GM18499 (cell line): Measurements from ENCODE around the gene ERICH4.
"Not testable (repeated sequence)": the region's sequence is repeated elsewhere in the genome, so short reads cannot be mapped to it uniquely, and the experiment has no call there.

ENCODE experiments used
- ATAC-seq: cut with Tn5 transposase; IDR thresholded peaks from one replicate; pipeline ENCODE4 v1.9.1; 2021; ENCODE audit warnings: moderate number of reproducible peaks; ENCODE audit not compliant: insufficient read depth, unreplicated experiment

Gene ERICH4

DNA sequence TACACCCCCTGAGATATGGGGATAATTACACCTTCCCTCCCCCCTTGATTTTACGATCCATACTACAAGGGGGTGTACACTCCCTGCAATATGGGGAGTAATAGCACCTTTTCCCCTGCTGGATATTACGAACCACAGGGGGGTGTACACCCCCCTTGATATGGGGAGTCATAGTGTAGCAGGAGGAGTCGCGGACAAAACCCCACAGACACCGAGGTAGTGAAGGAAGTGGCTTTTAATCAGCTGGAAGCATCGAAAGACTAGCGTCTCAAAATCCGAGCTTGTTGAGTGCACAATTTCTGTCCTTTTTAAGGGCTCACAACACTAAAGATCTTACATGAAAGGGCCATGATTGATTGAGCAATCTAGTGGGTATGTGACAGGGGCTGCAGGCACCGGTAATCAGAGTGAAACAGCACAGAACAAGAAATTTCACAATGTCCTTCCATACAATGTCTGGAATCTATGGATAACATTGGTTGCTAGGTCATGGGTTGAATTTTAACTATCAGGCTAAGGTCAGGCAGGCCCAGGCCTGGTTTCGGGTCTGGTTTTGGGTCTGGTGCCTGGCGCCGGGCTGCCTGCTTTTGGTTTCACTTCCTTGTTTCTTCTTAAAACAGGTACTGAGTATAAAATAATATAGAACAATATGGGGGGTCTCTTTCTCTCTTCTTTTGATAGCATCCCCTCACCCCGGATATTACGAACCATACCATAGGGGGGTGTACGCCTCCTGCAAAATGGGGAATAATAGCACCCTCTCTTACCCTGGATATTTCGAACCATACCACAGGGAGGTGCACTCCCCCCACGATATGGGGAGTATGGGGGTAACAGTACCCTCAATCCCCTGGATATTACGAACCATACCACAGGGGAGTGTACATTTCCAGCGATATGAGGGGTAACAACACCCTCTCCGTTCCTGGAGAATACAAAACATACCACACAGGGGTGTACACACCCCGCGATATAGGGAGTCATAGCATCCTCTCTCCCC is 20.6 kb downstream of the ERICH4 start:
- not testable (repeated sequence) for ATAC-seq

DNA sequence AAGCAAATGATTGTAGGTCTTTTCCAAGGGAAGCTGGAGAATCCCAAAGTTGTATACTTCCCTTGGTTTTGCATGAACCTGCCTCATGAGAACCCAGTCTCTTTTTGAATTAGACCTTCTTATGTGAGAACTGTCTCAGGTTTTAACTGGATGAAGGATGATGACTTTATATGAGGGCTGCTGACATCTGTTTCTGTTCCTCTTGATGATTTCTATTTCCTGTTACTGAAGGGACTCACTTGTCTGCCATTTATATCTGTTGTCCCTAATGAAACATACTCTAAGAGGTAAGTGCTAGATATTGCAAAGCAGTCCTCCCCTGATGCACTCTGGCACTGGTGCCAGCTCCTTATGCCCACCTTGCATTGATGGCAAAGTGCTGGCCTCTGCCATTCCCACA is 33.6 kb downstream of the ERICH4 start:
- no peak for ATAC-seq

DNA sequence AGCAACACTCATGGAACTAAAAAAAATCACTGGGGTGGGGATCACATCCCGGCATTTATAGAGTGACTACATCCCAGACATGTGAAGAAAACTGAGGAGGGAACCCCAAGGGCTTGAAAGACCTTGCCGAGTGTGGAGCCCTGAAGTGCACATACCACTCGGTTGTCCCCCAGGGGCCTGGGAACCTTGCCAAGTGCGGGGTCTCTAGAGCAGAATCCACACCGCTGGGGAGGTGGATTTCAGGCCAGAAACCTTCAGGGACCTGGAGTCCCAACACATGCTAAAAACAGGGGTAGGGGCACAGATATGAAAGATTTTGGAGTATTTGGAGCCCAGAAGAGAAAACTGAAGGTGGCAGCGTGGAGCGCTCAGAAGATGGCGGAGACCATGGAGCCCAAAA is 35.2 kb downstream of the ERICH4 start:
- no peak for ATAC-seq

DNA sequence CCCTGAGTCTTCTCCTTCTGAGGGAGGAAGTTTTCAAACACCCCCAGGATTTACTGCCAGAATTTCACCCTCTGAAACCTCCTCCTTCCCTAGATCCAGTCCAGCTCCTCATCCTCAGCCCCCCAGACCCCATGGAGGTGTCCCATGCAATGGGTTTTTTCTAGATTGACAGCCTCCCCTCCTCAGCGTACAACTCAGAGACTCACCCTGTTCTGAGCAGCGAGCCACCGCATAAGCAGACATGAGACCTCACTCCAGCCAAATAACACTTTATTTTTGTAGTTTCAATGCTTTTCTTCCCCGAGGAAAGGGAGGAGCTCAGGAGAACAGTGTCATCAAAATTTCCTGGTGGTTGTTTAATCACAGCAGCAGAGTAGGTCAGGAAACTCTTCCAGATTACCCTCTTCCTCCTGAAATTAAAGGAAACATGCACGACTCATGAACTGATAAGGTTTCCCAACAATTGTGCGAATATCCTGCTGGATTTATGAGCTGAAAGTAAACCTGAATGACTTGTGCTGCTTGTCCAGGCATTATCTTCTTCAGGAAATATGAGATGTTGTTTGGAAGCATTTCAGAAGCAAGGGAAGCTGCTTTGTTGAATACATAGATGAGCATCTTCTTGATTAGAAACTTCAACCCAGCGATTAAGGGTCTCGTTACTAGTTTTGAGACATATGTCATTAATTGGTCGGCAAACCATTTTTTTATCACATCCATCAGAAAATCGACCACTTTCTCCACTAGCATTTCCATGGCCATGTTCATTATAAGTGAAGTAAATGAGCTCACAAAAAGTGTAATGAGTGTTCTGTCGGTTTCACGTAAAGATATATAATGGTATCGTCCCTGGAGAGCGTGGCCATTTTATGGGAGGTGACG is 36.2 kb downstream of the ERICH4 start:
- no peak for ATAC-seq

- no peak for ATAC-seq
Observed at GRCh38 chr19:41479757-41480191, 36.8 kb downstream of the ERICH4 start.

DNA sequence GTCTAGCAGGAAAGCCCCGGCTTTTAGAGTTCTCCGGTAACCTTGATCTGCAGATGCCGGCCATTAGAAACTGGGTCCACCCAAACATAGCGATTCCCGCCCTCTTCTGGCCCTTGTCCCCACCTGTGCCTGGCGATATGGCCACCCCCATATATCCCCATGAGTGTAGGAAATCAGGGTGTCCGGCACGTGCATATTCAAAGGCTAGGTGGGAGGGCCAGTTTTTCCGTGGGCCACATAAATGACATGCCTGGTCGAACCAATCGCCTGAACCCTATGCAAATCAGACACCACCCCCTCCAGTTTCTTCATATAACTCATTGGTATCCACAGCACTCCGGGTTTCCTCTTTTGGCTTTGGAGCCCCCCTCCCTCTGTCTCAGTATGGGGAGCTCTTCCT is 37.4 kb downstream of the ERICH4 start:
- no peak for ATAC-seq

GRCh38 chr19:41484822-41485221 is 41.9 kb downstream of the ERICH4 start:
- ATAC-seq = no peak

GRCh38 chr19:41486953-41487352 is 44.0 kb downstream of the ERICH4 start:
- not testable (repeated sequence) for ATAC-seq

GRCh38 chr19:41492843-41493242 is 49.9 kb downstream of the ERICH4 start:
- ATAC-seq = no peak
